ENCODE measurements around the gene RTKN. TPM values are rescaled to one million over a fixed set of nuclear protein-coding genes. Genes with fewer than 3 reads are reported as not detected.

Gene RTKN
- total RNA-seq, 3 donors from 2014 or later = 49.2 to 60.7 (median 49.7) TPM

DNA sequence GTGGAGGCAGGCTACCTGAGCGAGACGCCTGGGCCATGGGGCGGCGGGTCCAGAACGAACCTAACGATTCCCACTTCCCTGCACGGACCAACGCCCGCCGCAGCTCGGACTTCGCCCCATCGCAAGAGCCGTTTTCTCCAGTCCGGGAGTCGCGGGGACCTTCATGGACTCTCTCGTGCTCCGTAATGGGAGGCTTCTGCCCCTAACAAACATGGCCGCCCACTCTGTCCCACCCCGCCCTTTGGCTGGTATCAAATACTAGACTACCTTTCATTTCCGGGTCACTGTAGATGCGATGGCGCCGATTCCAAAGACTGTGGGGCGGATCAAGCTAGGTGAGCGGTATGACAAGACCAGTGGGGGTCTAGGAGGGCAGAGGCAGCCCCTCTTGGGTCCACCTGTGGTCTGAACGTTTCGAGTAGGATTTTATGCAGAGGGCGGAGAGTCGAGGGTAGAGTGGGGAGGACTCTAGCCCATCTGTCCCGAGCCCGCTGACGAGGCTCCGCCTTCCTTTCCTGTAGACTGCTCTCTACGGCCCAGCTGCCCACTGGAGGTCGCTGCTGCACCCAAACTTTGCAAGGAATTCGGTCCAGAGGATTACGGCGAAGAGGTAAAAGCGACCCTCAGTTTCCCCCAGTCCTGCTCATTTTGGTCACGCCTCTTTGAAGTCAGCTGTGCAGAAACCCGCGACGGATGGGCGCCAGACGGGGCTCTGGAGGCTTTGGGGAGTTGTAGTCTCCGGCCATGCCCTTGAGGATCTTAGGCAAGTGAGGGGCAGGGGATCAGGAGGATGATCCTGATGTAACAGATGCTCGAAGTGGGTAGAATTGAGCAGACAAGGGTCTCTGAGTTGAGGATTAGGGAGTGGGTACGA lies 41.3 kb upstream of the RTKN start, which contains the start of the genes CCDC142 and TTC31:
CCDC142 (minus strand) TSS at position 198 of the 874 bp plus-strand sequence; CDS start at position 37, 161 bp downstream.
TTC31 (plus strand) TSS at position 281 of the 874 bp plus-strand sequence; CDS start at position 296, 15 bp downstream.
- H3K4me3 ChIP-seq = peak within 1 kb of the TSS; percentile 38
- DNase-seq (peak; percentile 96 to 98 (median 97)), ATAC-seq (peak; percentile 96)
- no peaks in the 10 kb centered on the region for H3K9me3 ChIP-seq
- peaks cover 5% of the 10 kb centered on the region for H3K36me3 ChIP-seq (ENCODE audit: low read depth)
- TF ChIP-seq, protein P1, sequence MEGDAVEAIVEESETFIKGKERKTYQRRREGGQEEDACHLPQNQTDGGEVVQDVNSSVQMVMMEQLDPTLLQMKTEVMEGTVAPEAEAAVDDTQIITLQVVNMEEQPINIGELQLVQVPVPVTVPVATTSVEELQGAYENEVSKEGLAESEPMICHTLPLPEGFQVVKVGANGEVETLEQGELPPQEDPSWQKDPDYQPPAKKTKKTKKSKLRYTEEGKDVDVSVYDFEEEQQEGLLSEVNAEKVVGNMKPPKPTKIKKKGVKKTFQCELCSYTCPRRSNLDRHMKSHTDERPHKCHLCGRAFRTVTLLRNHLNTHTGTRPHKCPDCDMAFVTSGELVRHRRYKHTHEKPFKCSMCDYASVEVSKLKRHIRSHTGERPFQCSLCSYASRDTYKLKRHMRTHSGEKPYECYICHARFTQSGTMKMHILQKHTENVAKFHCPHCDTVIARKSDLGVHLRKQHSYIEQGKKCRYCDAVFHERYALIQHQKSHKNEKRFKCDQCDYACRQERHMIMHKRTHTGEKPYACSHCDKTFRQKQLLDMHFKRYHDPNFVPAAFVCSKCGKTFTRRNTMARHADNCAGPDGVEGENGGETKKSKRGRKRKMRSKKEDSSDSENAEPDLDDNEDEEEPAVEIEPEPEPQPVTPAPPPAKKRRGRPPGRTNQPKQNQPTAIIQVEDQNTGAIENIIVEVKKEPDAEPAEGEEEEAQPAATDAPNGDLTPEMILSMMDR (IDR thresholded peaks at IDR 0.05) = peak; percentile 73
- peaks cover 20% of the 10 kb centered on the region for H3K4me1 ChIP-seq (ENCODE audit: low read depth)
- intact Hi-C loops (cut with DNase I, micrococcal nuclease) = loop anchor here (1.0 to 10.0 kb wide), 3 partner anchors 52 to 104 kb away; no protein-coding TSS in a partner anchor

DNA sequence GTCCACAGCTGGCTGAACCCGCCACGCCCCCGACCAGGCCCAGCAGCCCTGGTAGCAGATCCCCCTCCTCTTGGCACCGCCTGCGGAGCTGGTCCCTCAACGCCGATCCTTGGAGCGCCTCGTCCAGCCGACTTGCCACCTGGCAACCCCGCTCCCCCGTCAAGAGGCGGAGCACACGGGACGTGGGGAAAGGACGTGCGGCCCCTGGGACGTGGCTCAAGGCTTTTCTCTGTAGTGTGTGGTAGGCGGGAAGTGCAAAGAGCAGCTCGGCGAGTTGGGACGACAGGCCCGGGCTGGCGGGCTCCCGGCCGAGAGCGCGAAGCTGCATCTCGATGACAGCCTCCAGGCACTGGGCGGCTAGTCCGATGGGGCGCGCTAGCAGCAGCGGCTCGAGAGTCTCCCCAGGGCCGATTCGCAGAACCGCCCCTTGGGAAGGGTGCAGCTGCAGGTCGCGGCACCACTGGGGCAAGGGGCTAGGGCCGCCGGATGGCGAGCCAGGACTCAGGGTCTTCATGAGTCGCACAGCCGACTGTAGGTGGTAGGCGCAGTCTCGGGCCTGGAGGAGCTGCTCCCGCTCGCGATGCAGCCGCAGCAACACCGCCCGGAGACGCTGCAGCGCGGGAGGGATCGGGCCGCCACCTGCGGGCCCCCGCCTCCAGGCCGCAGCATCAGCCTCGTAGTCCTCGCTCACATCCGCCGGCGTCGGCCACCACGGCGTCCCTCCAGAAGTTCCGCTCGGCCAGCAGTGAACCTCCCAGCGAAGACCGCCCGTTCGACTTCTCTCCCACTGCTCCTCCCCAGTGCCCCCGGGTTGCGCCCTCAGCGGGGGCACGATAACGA lies 40.4 kb upstream of the RTKN start:
- peak overlapping the region; percentile 38 for H3K4me3 ChIP-seq
- H3K36me3 ChIP-seq (ENCODE audit: low read depth) = peaks cover 5% of the 10 kb centered on the region
- intact Hi-C loops (cut with DNase I, micrococcal nuclease) = loop anchor here (5.0 to 10.0 kb wide), 2 partner anchors 53 to 105 kb away; no protein-coding TSS in a partner anchor
- ATAC-seq (peak; percentile 62), DNase-seq (peak in 2 of 3 donors; percentile 65 to 73)
- TF ChIP-seq, protein P1 (IDR thresholded peaks at IDR 0.05) = no peak
- no peaks in the 10 kb centered on the region for H3K9me3 ChIP-seq
- peaks cover 20% of the 10 kb centered on the region for H3K4me1 ChIP-seq (ENCODE audit: low read depth)

DNA sequence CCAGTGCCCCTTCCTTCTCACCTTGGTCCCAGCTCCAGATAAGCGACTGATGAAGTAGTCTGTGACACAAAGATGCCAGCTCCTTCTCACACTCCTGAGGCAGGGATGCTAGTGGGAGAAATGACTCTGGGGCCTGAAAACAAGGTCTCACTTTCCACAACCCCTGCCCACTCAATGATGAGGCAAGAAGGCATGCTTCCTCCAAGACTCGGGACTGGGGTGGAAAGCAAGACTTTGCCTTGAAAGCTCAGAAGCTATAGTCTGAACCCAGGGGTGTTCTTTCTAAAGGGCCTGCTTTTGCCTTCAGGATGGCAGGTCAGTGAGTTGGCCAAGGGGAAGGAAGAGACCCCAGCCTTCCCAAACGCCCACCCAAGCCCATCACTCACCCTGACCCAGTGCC lies 39.7 kb upstream of the RTKN start:
- ATAC-seq (no peak), DNase-seq (no peak)
- H3K4me1 ChIP-seq (ENCODE audit: low read depth) = peaks cover 20% of the 10 kb centered on the region
- intact Hi-C loops (cut with DNase I, micrococcal nuclease) = loop anchor here (5.0 to 10.0 kb wide), 2 partner anchors 53 to 106 kb away; no protein-coding TSS in a partner anchor
- H3K9me3 ChIP-seq = no peaks in the 10 kb centered on the region
- H3K36me3 ChIP-seq (ENCODE audit: low read depth) = peaks cover 5% of the 10 kb centered on the region
- TF ChIP-seq, protein P1 (IDR thresholded peaks at IDR 0.05) = no peak
- peak overlapping the region; percentile 38 for H3K4me3 ChIP-seq

DNA sequence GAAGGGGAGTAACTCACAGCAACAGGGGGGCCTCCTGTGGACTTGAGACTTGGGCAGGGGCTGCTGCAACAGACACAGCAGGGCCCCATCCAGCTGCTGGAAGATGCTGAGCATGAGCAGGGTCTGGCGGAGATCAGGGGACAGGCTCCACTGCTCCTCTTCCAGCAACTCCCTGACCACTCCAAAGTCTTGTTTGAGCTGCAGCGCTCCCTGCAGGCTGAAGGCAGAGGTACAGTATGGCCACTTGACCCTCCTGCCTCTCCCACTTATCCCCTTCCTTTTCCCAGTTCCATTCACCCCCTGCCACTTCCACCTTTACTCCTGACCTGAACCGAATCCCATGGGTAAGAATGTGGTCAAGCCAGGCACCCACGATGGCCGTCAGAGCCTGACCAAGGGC lies 33.2 kb upstream of the RTKN start:
- Histone ChIP-seq H3K4me3 (no peak overlapping the region), H3K9me3 (no peaks in the 10 kb centered on the region), H3K4me1 (ENCODE audit: low read depth) (peaks cover 19% of the 10 kb centered on the region), H3K36me3 (ENCODE audit: low read depth) (no peaks in the 10 kb centered on the region)
- ATAC-seq (no peak), DNase-seq (no peak)
- intact Hi-C loops (cut with DNase I, micrococcal nuclease) = no loop called here
- TF ChIP-seq, protein P1 (IDR thresholded peaks at IDR 0.05) = peak; percentile 14

DNA sequence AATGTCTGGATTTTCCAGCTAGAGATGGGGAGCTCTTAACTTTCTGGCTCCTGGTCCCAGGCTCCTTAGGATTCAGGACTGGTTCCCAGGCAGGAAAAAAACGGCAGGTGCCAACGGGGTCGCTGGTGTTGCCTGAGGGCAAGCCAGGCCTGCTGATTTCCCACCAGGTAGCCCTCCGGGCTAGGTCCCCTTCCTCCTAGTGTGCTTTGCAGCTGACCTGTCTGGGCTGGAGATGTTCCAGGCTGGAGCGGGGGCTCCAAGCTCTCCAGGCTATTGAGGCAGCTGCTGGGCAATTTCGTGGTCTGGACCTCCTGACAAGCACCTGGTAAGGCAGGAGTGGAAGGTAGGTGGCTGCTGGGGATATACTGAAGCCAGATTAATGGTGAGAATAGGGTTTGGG lies 32.7 kb upstream of the RTKN start:
- no peaks in the 10 kb centered on the region for H3K36me3 ChIP-seq (ENCODE audit: low read depth)
- H3K4me3 ChIP-seq = no peak overlapping the region
- ATAC-seq (no peak), DNase-seq (no peak)
- no peaks in the 10 kb centered on the region for H3K9me3 ChIP-seq
- peaks cover 19% of the 10 kb centered on the region for H3K4me1 ChIP-seq (ENCODE audit: low read depth)
- intact Hi-C loops (cut with DNase I, micrococcal nuclease) = no loop called here
- TF ChIP-seq, protein P1 (IDR thresholded peaks at IDR 0.05) = no peak

Measured in mucosa of descending colon (tissue), 3 donors.